Glutamatergic neuron (in vitro differentiated cells): ENCODE results near the gene MLLT3. TPM values are rescaled to one million over a fixed set of nuclear protein-coding genes. Genes with fewer than 3 reads are reported as not detected.

Experiments
- DNase-seq: peaks from one replicate; pipeline ENCODE4 v3.0.0; 2022
- H3K27ac Mint-ChIP-seq: one replicate; pipeline ENCODE4 v1.8.0; 2020; ENCODE audit warnings: mild to moderate bottlenecking, mixed read lengths, inconsistent platforms; ENCODE audit not compliant: unreplicated experiment
- H3K27me3 Mint-ChIP-seq: one replicate; pipeline ENCODE4 v1.8.0; 2020; ENCODE audit warnings: mild to moderate bottlenecking, moderate library complexity, mixed read lengths, inconsistent platforms; ENCODE audit not compliant: unreplicated experiment
- H3K36me3 Mint-ChIP-seq: one replicate; pipeline ENCODE4 v1.8.0; 2020; ENCODE audit warnings: mild to moderate bottlenecking, mixed read lengths, inconsistent platforms; ENCODE audit not compliant: unreplicated experiment
- H3K4me1 Mint-ChIP-seq: one replicate; pipeline ENCODE4 v1.8.0; 2020; ENCODE audit warnings: mild to moderate bottlenecking, low read depth, mixed read lengths, inconsistent platforms; ENCODE audit not compliant: unreplicated experiment
- H3K4me3 Mint-ChIP-seq: one replicate; pipeline ENCODE4 v1.8.0; 2020; ENCODE audit warnings: mild to moderate bottlenecking, mixed read lengths, inconsistent platforms; ENCODE audit not compliant: unreplicated experiment
- H3K9me3 Mint-ChIP-seq: one replicate; pipeline ENCODE4 v1.8.0; 2020; ENCODE audit warnings: mild to moderate bottlenecking, moderate library complexity, mixed read lengths, inconsistent platforms; ENCODE audit not compliant: unreplicated experiment
- total RNA-seq: library from RNA; stranded (reverse); fragmentation: NEBNext Ultra II Directional; extraction: Animal tissue kit (Norgen Biotek cat#: 25700); gene quantifications from one replicate; pipeline ENCODE4 v1.2.1, GENCODE V29; 2021; ENCODE audit not compliant: unreplicated experiment
- TF ChIP-seq, protein P1 (sequence below): fragments of 200-600 bp; sonication (generic); IDR thresholded peaks from one replicate; pipeline ENCODE4 v1.5.0; 2021; ENCODE audit not compliant: partially characterized antibody, unreplicated experiment

MLLT3 gene
- total RNA-seq, 1 donor from 2014 or later = 11.7 TPM

DNA sequence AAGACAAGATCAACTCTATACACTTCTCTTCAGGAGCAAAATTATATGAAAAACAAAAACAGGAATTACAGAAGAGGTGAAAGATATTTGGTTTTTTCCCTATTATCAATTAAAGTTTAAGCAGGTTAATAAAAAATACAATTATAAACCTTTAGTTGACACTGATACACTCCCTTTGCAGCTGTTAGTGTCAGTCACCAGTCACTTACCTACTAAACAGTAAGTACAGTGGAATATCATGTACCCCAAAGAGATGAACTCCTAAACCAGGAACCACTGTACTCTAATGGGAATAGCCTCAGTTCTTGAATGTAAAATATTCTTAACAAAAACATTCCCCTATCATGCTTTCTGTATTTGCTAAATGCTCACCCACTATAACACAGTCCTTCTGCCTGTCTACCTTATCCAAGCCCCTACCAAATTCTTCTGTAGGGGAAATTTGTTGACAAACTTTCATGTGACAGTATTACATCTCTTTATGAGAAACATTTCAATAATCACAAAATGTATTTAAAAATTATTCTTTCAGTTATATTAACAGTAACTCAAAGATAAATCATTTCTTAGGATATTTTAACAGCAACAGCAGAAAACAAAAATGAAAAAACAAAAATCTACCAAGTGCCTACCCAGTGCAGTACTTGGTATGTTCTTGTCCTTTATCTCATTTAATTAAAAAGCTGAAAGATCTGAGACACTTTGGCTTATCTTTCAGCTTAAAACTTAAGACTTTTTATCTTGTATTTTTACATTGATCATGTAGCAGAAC, 212.8 kb downstream of the MLLT3 start:
- no peaks in the 10 kb centered on the region for H3K9me3 Mint-ChIP-seq
- no peaks in the 10 kb centered on the region for H3K4me1 Mint-ChIP-seq
- TF ChIP-seq, protein P1, sequence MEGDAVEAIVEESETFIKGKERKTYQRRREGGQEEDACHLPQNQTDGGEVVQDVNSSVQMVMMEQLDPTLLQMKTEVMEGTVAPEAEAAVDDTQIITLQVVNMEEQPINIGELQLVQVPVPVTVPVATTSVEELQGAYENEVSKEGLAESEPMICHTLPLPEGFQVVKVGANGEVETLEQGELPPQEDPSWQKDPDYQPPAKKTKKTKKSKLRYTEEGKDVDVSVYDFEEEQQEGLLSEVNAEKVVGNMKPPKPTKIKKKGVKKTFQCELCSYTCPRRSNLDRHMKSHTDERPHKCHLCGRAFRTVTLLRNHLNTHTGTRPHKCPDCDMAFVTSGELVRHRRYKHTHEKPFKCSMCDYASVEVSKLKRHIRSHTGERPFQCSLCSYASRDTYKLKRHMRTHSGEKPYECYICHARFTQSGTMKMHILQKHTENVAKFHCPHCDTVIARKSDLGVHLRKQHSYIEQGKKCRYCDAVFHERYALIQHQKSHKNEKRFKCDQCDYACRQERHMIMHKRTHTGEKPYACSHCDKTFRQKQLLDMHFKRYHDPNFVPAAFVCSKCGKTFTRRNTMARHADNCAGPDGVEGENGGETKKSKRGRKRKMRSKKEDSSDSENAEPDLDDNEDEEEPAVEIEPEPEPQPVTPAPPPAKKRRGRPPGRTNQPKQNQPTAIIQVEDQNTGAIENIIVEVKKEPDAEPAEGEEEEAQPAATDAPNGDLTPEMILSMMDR = no peak
- no peak for DNase-seq
- H3K27ac Mint-ChIP-seq = no peak overlapping the region
- H3K36me3 Mint-ChIP-seq = no peaks in the 10 kb centered on the region
- no peak overlapping the region for H3K4me3 Mint-ChIP-seq
- H3K27me3 Mint-ChIP-seq = no peaks in the 10 kb centered on the region

DNA sequence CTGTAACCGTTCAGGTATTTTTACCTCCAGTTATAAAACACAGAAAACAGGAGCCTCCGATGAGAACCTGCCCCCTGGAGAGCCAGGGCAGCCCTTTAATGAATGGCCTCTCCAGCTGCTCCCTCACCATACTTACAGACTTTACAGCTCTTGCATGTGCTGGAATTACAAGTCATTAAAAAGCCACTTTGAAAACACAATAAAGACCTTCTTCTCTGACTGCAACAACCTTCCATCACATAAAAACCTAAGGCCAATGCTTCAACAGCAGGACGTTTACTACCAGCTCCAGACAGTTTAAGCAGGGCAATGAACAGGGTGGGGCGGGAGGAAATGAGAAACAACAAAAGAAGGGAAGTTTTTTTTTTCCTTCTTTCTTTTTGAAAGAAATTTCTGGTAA, 213.8 kb downstream of the MLLT3 start:
- H3K9me3 Mint-ChIP-seq = no peaks in the 10 kb centered on the region
- no peak overlapping the region for H3K4me3 Mint-ChIP-seq
- TF ChIP-seq, protein P1 = no peak
- no peaks in the 10 kb centered on the region for H3K4me1 Mint-ChIP-seq
- no peaks in the 10 kb centered on the region for H3K36me3 Mint-ChIP-seq
- no peaks in the 10 kb centered on the region for H3K27me3 Mint-ChIP-seq
- H3K27ac Mint-ChIP-seq = no peak overlapping the region
- no peak for DNase-seq

DNA sequence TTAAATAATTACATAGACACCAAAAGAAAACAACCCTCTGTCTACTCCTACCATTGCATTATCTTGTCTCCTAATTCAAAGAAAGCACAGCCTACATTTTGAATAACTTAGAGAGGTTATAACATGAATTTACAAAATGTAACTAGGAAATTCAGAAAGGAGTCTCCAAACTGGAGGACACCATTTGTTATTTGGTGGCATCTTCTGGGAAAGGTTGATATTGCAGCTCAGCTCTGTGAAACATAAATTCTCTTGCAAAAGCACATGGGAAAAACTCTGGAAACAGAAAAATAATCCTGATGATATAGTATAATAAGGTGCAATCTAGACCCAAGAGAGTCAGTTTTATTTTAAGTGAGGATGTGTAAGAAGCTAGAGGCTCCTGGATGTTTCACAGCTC, 215.3 kb downstream of the MLLT3 start:
- H3K27ac Mint-ChIP-seq = no peak overlapping the region
- no peaks in the 10 kb centered on the region for H3K9me3 Mint-ChIP-seq
- TF ChIP-seq, protein P1 = no peak
- no peaks in the 10 kb centered on the region for H3K36me3 Mint-ChIP-seq
- no peaks in the 10 kb centered on the region for H3K4me1 Mint-ChIP-seq
- DNase-seq = no peak
- H3K4me3 Mint-ChIP-seq = no peak overlapping the region
- H3K27me3 Mint-ChIP-seq = no peaks in the 10 kb centered on the region

DNA sequence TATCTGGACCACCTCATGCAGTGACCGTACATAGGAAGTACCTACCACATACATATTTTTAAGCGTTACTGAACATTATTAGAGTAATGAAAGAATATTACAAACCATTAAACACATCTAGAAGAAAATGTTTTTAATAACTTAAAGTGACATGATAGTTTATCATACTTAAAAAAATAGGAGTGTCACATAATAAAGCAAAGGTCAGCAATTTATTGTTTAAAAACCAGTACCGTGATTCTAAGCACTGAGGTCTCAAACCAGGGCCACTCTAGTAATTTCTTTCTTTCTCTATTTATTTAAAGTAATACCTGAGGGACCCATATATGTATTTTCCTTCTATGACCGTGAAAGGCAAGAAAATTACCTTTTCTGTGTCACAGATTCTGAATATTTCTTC, 216.0 kb downstream of the MLLT3 start:
- no peak for DNase-seq
- Mint-ChIP-seq H3K36me3 (no peaks in the 10 kb centered on the region), H3K4me3 (no peak overlapping the region), H3K4me1 (no peaks in the 10 kb centered on the region), H3K27ac (no peak overlapping the region), H3K9me3 (no peaks in the 10 kb centered on the region), H3K27me3 (no peaks in the 10 kb centered on the region)
- TF ChIP-seq, protein P1 = no peak

GRCh38 chr9:20405616-20406015, 216.7 kb downstream of the MLLT3 start:
- TF ChIP-seq, protein P1 = no peak
- no peak for DNase-seq
- Mint-ChIP-seq H3K4me3 (no peak overlapping the region), H3K27ac (no peak overlapping the region), H3K4me1 (no peaks in the 10 kb centered on the region), H3K27me3 (no peaks in the 10 kb centered on the region), H3K36me3 (no peaks in the 10 kb centered on the region), H3K9me3 (no peaks in the 10 kb centered on the region)
